A549 (cell line): ENCODE measurements around the gene CDKN1A. TPM values are rescaled to one million over a fixed set of nuclear protein-coding genes. Genes with fewer than 3 reads are reported as not detected.

Source experiments
- ATAC-seq, 2 experiments: fragments of 200-7000 bp in 1 of 2; fragments of >200 bp in 1 of 2; cut with Nextera tagmentation in 1 of 2; cut with Tn5 transposase in 1 of 2; 3 replicates each; pipeline versions ENCODE4 v1.8.0 to v1.9.1; 2018 to 2020; ENCODE audit warnings: mild to moderate bottlenecking in 1 of 2, moderate library complexity in 1 of 2
- CTCF ChIA-PET: fragments of 300-600 bp; sonication (Branson Sonifier 250); formaldehyde crosslinking; extraction: SDS; loops from one replicate; lab custom pipeline; 2021; ENCODE audit warnings: antibody characterized with exemption, inconsistent platforms; lab: Yijun Ruan, JAX
- POLR2A ChIA-PET: fragments of 350-600 bp; formaldehyde crosslinking; extraction: SDS; loops from one replicate; lab custom pipeline; 2021; ENCODE audit warnings: antibody characterized with exemption, inconsistent platforms; lab: Yijun Ruan, JAX
- DNase-seq, 2 experiments: peaks; one replicate each; pipeline versions ENCODE4 v3.0.0 to v3.0.0-alpha.2; 2011 to 2016; ENCODE audit warnings: low read depth in 1 of 2, low spot score in 1 of 2
- FAIRE-seq: peaks from 2 replicates; lab custom pipeline; 2011; peaks lifted over from hg19 to GRCh38; lab: Jason Lieb, UNC
- H3K27ac ChIP-seq, 2 experiments: fragments of >200 bp; sonication (Bioruptor Twin); formaldehyde crosslinking; 3 replicates each; pipeline ENCODE4 v1.5.1; 2016 to 2017
- H3K4me1 ChIP-seq: fragments of >200 bp; sonication (Bioruptor Twin); formaldehyde crosslinking; 3 replicates; pipeline ENCODE4 v1.6.1; 2016
- H3K4me2 ChIP-seq: fragments of >200 bp; sonication (Bioruptor Twin); formaldehyde crosslinking; 3 replicates; pipeline ENCODE4 v1.6.1; 2016
- H3K4me3 ChIP-seq: fragments of >200 bp; sonication (Bioruptor Twin); formaldehyde crosslinking; 3 replicates; pipeline ENCODE4 v1.5.1; 2016
- H3K9me3 ChIP-seq: fragments of >200 bp; sonication (Bioruptor Twin); formaldehyde crosslinking; 3 replicates; pipeline ENCODE4 v1.6.1; 2016
- CBX2 ChIP-seq: fragments of 200-600 bp; sonication (generic); IDR thresholded peaks from 2 replicates; pipeline ENCODE4 v1.6.1; 2016; ENCODE audit warnings: low read depth, mild to moderate bottlenecking, borderline replicate concordance
- CBX8 ChIP-seq: fragments of 200-600 bp; sonication (generic); IDR thresholded peaks from 2 replicates; pipeline ENCODE4 v1.6.1; 2016
- CHD2 ChIP-seq: fragments of 150-350 bp; IDR thresholded peaks from 2 replicates; pipeline ENCODE4 v1.6.1; 2014; ENCODE audit warnings: low read length; ENCODE audit not compliant: partially characterized antibody
- CHD4 ChIP-seq: fragments of 200-600 bp; sonication (generic); IDR thresholded peaks from 2 replicates; pipeline ENCODE4 v1.6.1; 2016; ENCODE audit warnings: antibody characterized with exemption, mild to moderate bottlenecking, borderline replicate concordance
- FOXS1 ChIP-seq: fragments of 250-450 bp; sonication (Bioruptor Pico); IDR thresholded peaks from 2 replicates; pipeline ENCODE4 v1.5.0; 2020; ENCODE audit warnings: mild to moderate bottlenecking, moderate library complexity
- HEYL ChIP-seq: fragments of 250-450 bp; sonication (Bioruptor Pico); IDR thresholded peaks from 2 replicates; pipeline ENCODE4 v1.8.0; 2021; ENCODE audit warnings: mild to moderate bottlenecking, moderate library complexity
- HOXA7 ChIP-seq: fragments of 250-450 bp; sonication (Bioruptor Pico); IDR thresholded peaks from 2 replicates; pipeline ENCODE4 v1.5.0; 2020; ENCODE audit warnings: mild to moderate bottlenecking, moderate library complexity
- KDM5A ChIP-seq: fragments of 200-600 bp; sonication (generic); IDR thresholded peaks from 2 replicates; pipeline ENCODE4 v1.6.1; 2016; ENCODE audit warnings: antibody characterized with exemption, mild to moderate bottlenecking
- NFE2L2 ChIP-seq: fragments of 150-350 bp; conservative IDR thresholded peaks from 2 replicates; pipeline ENCODE4 v1.6.1; 2014; ENCODE audit warnings: low read length
- NR3C1 ChIP-seq: fragments of >200 bp; sonication (Bioruptor Twin); formaldehyde crosslinking; IDR thresholded peaks from 3 replicates; pipeline ENCODE4 v1.6.1; 2017
- POLR2A ChIP-seq: IDR thresholded peaks from 2 replicates; pipeline ENCODE4 v1.6.1; 2012; ENCODE audit warnings: mild to moderate bottlenecking, low read length
- POLR2AphosphoS2 ChIP-seq: conservative IDR thresholded peaks from 2 replicates; pipeline ENCODE4 v1.6.1; 2012; ENCODE audit warnings: low read length, improper control_type of control experiment, inconsistent platforms
- RARB ChIP-seq: fragments of 250-450 bp; sonication (Bioruptor Pico); IDR thresholded peaks from 2 replicates; pipeline ENCODE4 v1.8.0; 2021; ENCODE audit warnings: mild to moderate bottlenecking, moderate library complexity
- USF2 ChIP-seq: fragments of 450-650 bp; IDR thresholded peaks from 2 replicates; pipeline ENCODE4 v1.6.1; 2014; ENCODE audit warnings: antibody characterized with exemption
- ZC3H11A ChIP-seq: fragments of 450-650 bp; IDR thresholded peaks from 2 replicates; pipeline ENCODE4 v1.6.1; 2014; ENCODE audit warnings: antibody characterized with exemption, mild to moderate bottlenecking
- ZSCAN20 ChIP-seq: fragments of 250-450 bp; sonication (Bioruptor Pico); IDR thresholded peaks from 2 replicates; pipeline ENCODE4 v1.8.0; 2022; ENCODE audit warnings: mild to moderate bottlenecking, moderate library complexity
- WGBS: methylation state at CpG from one replicate; pipeline ENCODE4 v1.1.6; 2017; ENCODE audit errors: missing lambda C conversion rate; 5-methylcytosine and 5-hydroxymethylcytosine counted together
- polyA plus RNA-seq, 4 experiments: library from polyadenylated mRNA; depleted of rRNA in 3 of 4; stranded (reverse); fragments of >200 nt; fragmentation: RNase III in 1 of 4; extraction: RNeasy Plus Mini Kit Qiagen cat#74134 plus additional on column Dnase treatment in 1 of 4; gene quantifications; 2 replicates in 3 of 4; 3 replicates in 1 of 4; pipeline ENCODE4 v1.2.3, GENCODE V29; 2011 to 2017
- small RNA-seq, 6 experiments: library from RNA; depleted of rRNA; stranded (forward); fragments of <200 nt; gene quantifications; one replicate each; pipeline ENCODE3, GENCODE V24; 2012
- TF ChIP-seq, protein P1 (sequence below): fragments of >200 bp; sonication (Bioruptor Twin); formaldehyde crosslinking; IDR thresholded peaks from 3 replicates; pipeline ENCODE4 v1.6.1; 2016
- TF ChIP-seq, protein P2 (sequence below): fragments of 200-600 bp; sonication (generic); IDR thresholded peaks from 2 replicates; pipeline ENCODE4 v1.6.1; 2016; ENCODE audit warnings: antibody characterized with exemption, mild to moderate bottlenecking, moderate library complexity

CDKN1A gene
- polyA plus RNA-seq, 2 of the 4 experiments (the other 2 are of a cell fraction): 130 to 183 TPM

DNA sequence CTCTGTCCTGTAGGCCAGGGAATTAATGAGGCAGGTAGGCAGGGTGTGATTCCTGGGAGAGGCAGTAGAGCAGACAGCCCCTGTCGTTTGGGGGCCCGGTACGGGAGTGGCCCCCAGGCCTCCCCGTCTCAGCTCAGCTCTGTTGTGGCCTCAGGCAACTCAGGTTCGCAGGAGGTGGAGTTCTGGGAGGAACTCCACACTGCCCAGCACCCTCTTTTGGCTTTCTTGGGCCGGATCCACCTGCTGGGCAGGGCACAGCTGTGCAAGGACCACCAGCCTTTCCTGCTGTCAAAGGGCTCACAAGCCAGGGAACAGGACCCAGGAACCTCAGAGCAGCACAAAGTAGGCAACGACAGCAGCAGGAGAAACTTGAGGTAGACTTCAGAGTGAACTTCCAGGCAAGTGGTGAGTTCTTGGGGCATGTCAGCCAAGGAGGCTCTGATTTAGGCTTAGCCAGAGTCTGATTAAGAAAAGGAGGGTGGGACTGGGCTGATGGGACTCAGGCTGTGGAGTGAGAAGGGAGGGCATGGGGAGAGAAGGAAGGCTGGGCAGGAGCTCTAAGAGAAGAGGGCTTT is 56.1 kb downstream of the CDKN1A start:
- Histone ChIP-seq H3K4me2 (no peak overlapping the region), H3K4me1 (0 out of 3 replicates have a peak, but pooled peaks cover 7% of the 10 kb centered on the region), H3K4me3 (no peak overlapping the region), H3K27ac (no peak overlapping the region), H3K9me3 (no peaks in the 10 kb centered on the region)
- no peak for ATAC-seq
- ChIA-PET POLR2A (no interaction called here), CTCF (interaction anchor here (1.3 to 1.7 kb wide), 2 partner anchors 10 to 17 kb away, joined by 3 to 5 read pairs; no protein-coding TSS in a partner anchor)
- WGBS: 61% methylated on average over 2 of the region's 7 CpGs
- FAIRE-seq: no peak
- DNase-seq: no peak
- TF ChIP-seq CHD4: no peak
- TF ChIP-seq HEYL: no peak
- no peak for TF ChIP-seq CBX8
- no peak for TF ChIP-seq FOXS1 (CRISPR knock-in tag)
- TF ChIP-seq HOXA7 (CRISPR knock-in tag): no peak
- no peak for TF ChIP-seq KDM5A
- no peak for TF ChIP-seq CHD2
- no peak for TF ChIP-seq POLR2AphosphoS2
- TF ChIP-seq ZSCAN20 (CRISPR knock-in tag): no peak
- no peak for TF ChIP-seq ZC3H11A
- TF ChIP-seq RARB (CRISPR knock-in tag): no peak

DNA sequence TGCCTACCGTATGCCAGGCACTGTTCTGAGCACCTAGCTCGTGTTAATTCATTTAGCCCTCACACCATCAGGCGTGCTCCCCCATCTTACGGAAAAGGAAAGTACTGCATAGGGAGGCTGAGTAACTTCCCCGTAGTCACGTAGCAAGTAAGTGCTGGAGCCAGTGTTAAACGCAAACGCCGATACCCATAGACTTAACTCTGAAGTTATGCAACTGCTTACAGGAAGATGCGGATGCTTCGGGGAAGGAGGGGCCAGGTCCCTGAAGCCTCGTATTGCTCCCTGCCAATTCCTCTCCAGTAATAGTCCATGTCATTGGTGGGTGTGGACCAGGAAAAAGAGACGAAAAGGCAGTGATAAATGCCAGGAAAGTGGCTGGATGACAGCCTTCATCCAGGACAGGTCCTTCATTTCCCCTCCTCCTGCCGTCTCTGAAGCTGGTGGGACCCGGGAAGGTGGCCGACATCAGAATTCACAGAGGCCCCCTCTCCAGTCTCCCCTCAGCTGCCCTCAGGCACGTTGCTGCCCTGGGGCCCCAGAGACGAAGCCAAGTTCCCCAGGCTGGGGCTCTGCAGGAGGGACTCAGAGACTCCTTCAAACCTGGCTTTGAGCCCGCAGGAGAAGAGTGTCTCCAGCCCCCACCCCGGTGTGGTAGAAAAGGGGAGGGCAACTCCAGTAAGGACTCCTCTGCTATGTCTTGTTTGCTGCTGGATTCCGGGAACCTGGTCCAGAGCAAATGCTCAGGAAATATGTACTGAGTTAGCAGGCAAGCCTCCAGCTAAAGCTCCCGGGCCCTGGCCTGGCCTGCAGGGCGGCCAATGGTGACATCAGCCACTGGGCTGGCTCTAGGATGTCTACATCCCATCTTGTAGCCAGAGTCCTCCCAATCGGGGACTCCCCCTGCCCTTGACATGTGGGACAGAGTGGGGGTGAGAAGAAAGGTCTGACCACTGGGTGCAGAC is 56.9 kb downstream of the CDKN1A start:
- H3K9me3 ChIP-seq: no peaks in the 10 kb centered on the region
- WGBS: 72% methylated on average over 21 of the region's 24 CpGs
- peak overlapping the region in 1 of 2 experiments; percentile 43; a peak in 1 of 6 replicates for H3K27ac ChIP-seq
- peak; percentile 38 to 58; a peak in 3 of 6 replicates for ATAC-seq
- no peak for DNase-seq
- FAIRE-seq: no peak
- CTCF ChIA-PET: interaction anchor here (0.7 to 1.5 kb wide), 3 partner anchors 12 to 25 kb away, joined by 3 to 5 read pairs (median 3); no protein-coding TSS in a partner anchor
- H3K4me1 ChIP-seq: 0 out of 3 replicates have a peak, but pooled peaks cover 7% of the 10 kb centered on the region
- no peak overlapping the region for H3K4me3 ChIP-seq
- POLR2A ChIA-PET: no interaction called here
- no peak for TF ChIP-seq CHD2
- no peak for TF ChIP-seq NFE2L2
- TF ChIP-seq POLR2A: no peak
- no peak for TF ChIP-seq ZC3H11A
- TF ChIP-seq, protein P1, sequence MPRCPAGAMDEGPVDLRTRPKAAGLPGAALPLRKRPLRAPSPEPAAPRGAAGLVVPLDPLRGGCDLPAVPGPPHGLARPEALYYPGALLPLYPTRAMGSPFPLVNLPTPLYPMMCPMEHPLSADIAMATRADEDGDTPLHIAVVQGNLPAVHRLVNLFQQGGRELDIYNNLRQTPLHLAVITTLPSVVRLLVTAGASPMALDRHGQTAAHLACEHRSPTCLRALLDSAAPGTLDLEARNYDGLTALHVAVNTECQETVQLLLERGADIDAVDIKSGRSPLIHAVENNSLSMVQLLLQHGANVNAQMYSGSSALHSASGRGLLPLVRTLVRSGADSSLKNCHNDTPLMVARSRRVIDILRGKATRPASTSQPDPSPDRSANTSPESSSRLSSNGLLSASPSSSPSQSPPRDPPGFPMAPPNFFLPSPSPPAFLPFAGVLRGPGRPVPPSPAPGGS: no peak
- no peak for TF ChIP-seq CBX2
- TF ChIP-seq NR3C1: no peak
- no peak for TF ChIP-seq USF2
- TF ChIP-seq, protein P2, sequence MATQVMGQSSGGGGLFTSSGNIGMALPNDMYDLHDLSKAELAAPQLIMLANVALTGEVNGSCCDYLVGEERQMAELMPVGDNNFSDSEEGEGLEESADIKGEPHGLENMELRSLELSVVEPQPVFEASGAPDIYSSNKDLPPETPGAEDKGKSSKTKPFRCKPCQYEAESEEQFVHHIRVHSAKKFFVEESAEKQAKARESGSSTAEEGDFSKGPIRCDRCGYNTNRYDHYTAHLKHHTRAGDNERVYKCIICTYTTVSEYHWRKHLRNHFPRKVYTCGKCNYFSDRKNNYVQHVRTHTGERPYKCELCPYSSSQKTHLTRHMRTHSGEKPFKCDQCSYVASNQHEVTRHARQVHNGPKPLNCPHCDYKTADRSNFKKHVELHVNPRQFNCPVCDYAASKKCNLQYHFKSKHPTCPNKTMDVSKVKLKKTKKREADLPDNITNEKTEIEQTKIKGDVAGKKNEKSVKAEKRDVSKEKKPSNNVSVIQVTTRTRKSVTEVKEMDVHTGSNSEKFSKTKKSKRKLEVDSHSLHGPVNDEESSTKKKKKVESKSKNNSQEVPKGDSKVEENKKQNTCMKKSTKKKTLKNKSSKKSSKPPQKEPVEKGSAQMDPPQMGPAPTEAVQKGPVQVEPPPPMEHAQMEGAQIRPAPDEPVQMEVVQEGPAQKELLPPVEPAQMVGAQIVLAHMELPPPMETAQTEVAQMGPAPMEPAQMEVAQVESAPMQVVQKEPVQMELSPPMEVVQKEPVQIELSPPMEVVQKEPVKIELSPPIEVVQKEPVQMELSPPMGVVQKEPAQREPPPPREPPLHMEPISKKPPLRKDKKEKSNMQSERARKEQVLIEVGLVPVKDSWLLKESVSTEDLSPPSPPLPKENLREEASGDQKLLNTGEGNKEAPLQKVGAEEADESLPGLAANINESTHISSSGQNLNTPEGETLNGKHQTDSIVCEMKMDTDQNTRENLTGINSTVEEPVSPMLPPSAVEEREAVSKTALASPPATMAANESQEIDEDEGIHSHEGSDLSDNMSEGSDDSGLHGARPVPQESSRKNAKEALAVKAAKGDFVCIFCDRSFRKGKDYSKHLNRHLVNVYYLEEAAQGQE: no peak
- TF ChIP-seq, all 56 proteins: peak for 0
- H3K4me2 ChIP-seq: no peak overlapping the region

Small RNA genes lying within 50 kb of the gene (small RNA-seq; reads per million reads assigned to genes)
- gene RF00019: 0 reads per million in 6 experiments
- 0.16 to 80.4 (median 2.4) reads per million in 6 experiments for gene RNU1-88P

Other genes starting within 250 kb of the CDKN1A start
- gene PXT1, start 235.9 kb upstream of the CDKN1A start, polyA plus RNA-seq (2011; rRNA removed): not detected in 2 replicates
- gene PXT1, start 235.9 kb upstream of the CDKN1A start, polyA plus RNA-seq (2017; fragmentation: RNase III; extraction: RNeasy Plus Mini Kit Qiagen cat#74134 plus additional on column Dnase treatment): not detected in 3 replicates
- 48.2 and 48.3 TPM in 2 replicates for gene KCTD20, start 235.7 kb upstream of the CDKN1A start, polyA plus RNA-seq (2011; rRNA removed)
- 16.8 to 18.1 TPM (median 17.8 TPM) in 3 replicates for gene KCTD20, start 235.7 kb upstream of the CDKN1A start, polyA plus RNA-seq (2017; fragmentation: RNase III; extraction: RNeasy Plus Mini Kit Qiagen cat#74134 plus additional on column Dnase treatment)
- 30.0 and 30.7 TPM in 2 replicates for gene STK38, start 131.2 kb upstream of the CDKN1A start, polyA plus RNA-seq (2011; rRNA removed)
- 30.9 to 31.6 TPM (median 31.0 TPM) in 3 replicates for gene STK38, start 131.2 kb upstream of the CDKN1A start, polyA plus RNA-seq (2017; fragmentation: RNase III; extraction: RNeasy Plus Mini Kit Qiagen cat#74134 plus additional on column Dnase treatment)
- gene SRSF3, start 84.4 kb upstream of the CDKN1A start, polyA plus RNA-seq (2011; rRNA removed): 339 and 652 TPM in 2 replicates
- gene SRSF3, start 84.4 kb upstream of the CDKN1A start, polyA plus RNA-seq (2017; fragmentation: RNase III; extraction: RNeasy Plus Mini Kit Qiagen cat#74134 plus additional on column Dnase treatment): 582 to 629 TPM (median 605 TPM) in 3 replicates
- gene RAB44, start 19.1 kb downstream of the CDKN1A start, polyA plus RNA-seq (2011; rRNA removed): 0.04 TPM in 2 replicates
- gene RAB44, start 19.1 kb downstream of the CDKN1A start, polyA plus RNA-seq (2017; fragmentation: RNase III; extraction: RNeasy Plus Mini Kit Qiagen cat#74134 plus additional on column Dnase treatment): 0.05 to 0.11 TPM (median 0.09 TPM) in 3 replicates
- 0.07 and 0.13 TPM in 2 replicates for gene CPNE5, start 160.7 kb downstream of the CDKN1A start, polyA plus RNA-seq (2011; rRNA removed)
- gene CPNE5, start 160.7 kb downstream of the CDKN1A start, polyA plus RNA-seq (2017; fragmentation: RNase III; extraction: RNeasy Plus Mini Kit Qiagen cat#74134 plus additional on column Dnase treatment): 0.03 to 0.20 TPM (median 0.08 TPM) in 3 replicates
- 58.7 and 60.0 TPM in 2 replicates for gene PPIL1, start 196.1 kb downstream of the CDKN1A start, polyA plus RNA-seq (2011; rRNA removed)
- gene PPIL1, start 196.1 kb downstream of the CDKN1A start, polyA plus RNA-seq (2017; fragmentation: RNase III; extraction: RNeasy Plus Mini Kit Qiagen cat#74134 plus additional on column Dnase treatment): 42.6 to 47.5 TPM (median 45.3 TPM) in 3 replicates
- gene C6orf89, start 207.2 kb downstream of the CDKN1A start, polyA plus RNA-seq (2011; rRNA removed): 27.0 and 32.5 TPM in 2 replicates
- gene C6orf89, start 207.2 kb downstream of the CDKN1A start, polyA plus RNA-seq (2017; fragmentation: RNase III; extraction: RNeasy Plus Mini Kit Qiagen cat#74134 plus additional on column Dnase treatment): 13.7 to 15.1 TPM (median 13.8 TPM) in 3 replicates